ENCODE results near the gene IQCM. TPM values are rescaled to one million over a fixed set of nuclear protein-coding genes. Genes with fewer than 3 reads are reported as not detected.
A peak's percentile ranks its signal among the peaks of the same experiment; 100 is the strongest.

IQCM gene
- total and polyA plus RNA-seq, 2 donors (not counting 1 experiment from before 2014, with no cell fraction given) = not detected

DNA sequence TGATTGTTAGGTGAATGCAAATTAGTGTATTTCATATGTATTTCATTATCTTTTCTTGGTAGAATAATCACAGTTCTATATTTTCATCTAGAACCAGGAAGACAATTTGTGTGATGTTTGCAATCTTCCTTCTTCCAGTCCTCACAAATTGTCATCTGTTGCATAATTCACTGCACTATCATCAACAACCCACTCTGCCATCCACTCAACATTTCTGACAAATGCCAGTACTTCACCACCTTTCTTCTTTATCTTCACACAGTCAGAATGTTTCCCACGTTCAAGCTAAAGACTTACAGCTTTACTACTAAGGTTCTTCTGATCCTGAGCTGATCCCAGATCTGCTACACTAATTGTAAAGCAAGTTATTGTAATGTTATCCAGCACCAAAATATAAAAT is 107.8 kb downstream of the IQCM start:
- H3K9ac ChIP-seq (ENCODE audit: insufficient read depth, low read length) = no peak overlapping the region
- no peak overlapping the region for H3K27ac ChIP-seq (ENCODE audit: insufficient read depth, low read length)
- H3K4me1 ChIP-seq (ENCODE audit: control insufficient read depth, extremely low read depth, insufficient read depth, low read length) = no peaks in the 10 kb centered on the region
- no peak overlapping the region for H3K4me3 ChIP-seq (replicated peaks in 1 of 4; ENCODE audit: control extremely low read depth in 1 of 4, insufficient read depth in 1 of 4, low read depth in 3 of 4, low read length in 4 of 4)
- no peak overlapping the region for H3K4me2 ChIP-seq (ENCODE audit: extremely low read depth, insufficient read depth, low read length)
- H3K36me3 ChIP-seq (ENCODE audit: control insufficient read depth, insufficient read depth, low read length) = no peaks in the 10 kb centered on the region
- H3K27me3 ChIP-seq (ENCODE audit: control insufficient read depth, insufficient read depth, low read length) = no peaks in the 10 kb centered on the region
- H4K20me1 ChIP-seq (ENCODE audit: control insufficient read depth, extremely low read depth, insufficient read depth, low read length) = no peaks in the 10 kb centered on the region
- no peak for DNase-seq (ENCODE audit: low read depth in 2 of 2)
- no peak for TF ChIP-seq EZH2 (IDR thresholded peaks at IDR 0.05; ENCODE audit: low read length, missing control alignments)
- TF ChIP-seq, protein P1, sequence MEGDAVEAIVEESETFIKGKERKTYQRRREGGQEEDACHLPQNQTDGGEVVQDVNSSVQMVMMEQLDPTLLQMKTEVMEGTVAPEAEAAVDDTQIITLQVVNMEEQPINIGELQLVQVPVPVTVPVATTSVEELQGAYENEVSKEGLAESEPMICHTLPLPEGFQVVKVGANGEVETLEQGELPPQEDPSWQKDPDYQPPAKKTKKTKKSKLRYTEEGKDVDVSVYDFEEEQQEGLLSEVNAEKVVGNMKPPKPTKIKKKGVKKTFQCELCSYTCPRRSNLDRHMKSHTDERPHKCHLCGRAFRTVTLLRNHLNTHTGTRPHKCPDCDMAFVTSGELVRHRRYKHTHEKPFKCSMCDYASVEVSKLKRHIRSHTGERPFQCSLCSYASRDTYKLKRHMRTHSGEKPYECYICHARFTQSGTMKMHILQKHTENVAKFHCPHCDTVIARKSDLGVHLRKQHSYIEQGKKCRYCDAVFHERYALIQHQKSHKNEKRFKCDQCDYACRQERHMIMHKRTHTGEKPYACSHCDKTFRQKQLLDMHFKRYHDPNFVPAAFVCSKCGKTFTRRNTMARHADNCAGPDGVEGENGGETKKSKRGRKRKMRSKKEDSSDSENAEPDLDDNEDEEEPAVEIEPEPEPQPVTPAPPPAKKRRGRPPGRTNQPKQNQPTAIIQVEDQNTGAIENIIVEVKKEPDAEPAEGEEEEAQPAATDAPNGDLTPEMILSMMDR (conservative IDR thresholded peaks at IDR 0.05 in 1 of 2, IDR thresholded peaks at IDR 0.05 in 1 of 2; ENCODE audit: low read depth in 1 of 2, low read length in 2 of 2) = no peak
- H3K79me2 ChIP-seq (ENCODE audit: control insufficient read depth, insufficient read depth, low read length) = no peaks in the 10 kb centered on the region
- no peak overlapping the region for H2AFZ ChIP-seq (ENCODE audit: low read length)
- no peaks in the 10 kb centered on the region for H3K9me3 ChIP-seq (ENCODE audit: control insufficient read depth, insufficient read depth, low read depth, low read length)

DNA sequence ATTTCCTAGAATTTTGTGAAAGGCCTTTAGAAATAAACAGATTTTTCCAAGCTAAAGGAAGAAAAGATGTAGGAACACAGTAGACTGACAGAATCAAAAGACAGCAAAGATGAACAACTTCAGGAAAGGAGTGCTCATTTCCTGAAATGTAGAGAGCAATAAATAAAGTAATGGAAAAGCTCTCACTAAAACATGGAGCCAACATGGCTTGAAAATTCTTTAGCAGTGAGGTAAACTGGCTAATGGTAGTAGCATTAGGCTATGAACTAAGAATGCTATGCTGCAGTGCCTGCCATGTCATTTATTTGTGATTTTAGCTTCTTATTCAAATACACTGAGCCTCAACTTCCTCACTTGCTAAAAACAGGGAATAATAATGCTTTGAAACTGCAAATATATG is 108.7 kb downstream of the IQCM start:
- H4K20me1 ChIP-seq (ENCODE audit: control insufficient read depth, extremely low read depth, insufficient read depth, low read length) = no peaks in the 10 kb centered on the region
- H3K36me3 ChIP-seq (ENCODE audit: control insufficient read depth, insufficient read depth, low read length) = no peaks in the 10 kb centered on the region
- TF ChIP-seq EZH2 (IDR thresholded peaks at IDR 0.05; ENCODE audit: low read length, missing control alignments) = no peak
- TF ChIP-seq, protein P1 (conservative IDR thresholded peaks at IDR 0.05 in 1 of 2, IDR thresholded peaks at IDR 0.05 in 1 of 2; ENCODE audit: low read depth in 1 of 2, low read length in 2 of 2) = no peak
- H3K9ac ChIP-seq (ENCODE audit: insufficient read depth, low read length) = no peak overlapping the region
- DNase-seq (ENCODE audit: low read depth in 2 of 2) = peak; percentile 27 to 82
- H3K4me2 ChIP-seq (ENCODE audit: extremely low read depth, insufficient read depth, low read length) = no peak overlapping the region
- H3K27me3 ChIP-seq (ENCODE audit: control insufficient read depth, insufficient read depth, low read length) = no peaks in the 10 kb centered on the region
- H3K9me3 ChIP-seq (ENCODE audit: control insufficient read depth, insufficient read depth, low read depth, low read length) = no peaks in the 10 kb centered on the region
- H3K4me1 ChIP-seq (ENCODE audit: control insufficient read depth, extremely low read depth, insufficient read depth, low read length) = no peaks in the 10 kb centered on the region
- no peak overlapping the region for H3K4me3 ChIP-seq (replicated peaks in 1 of 4; ENCODE audit: control extremely low read depth in 1 of 4, insufficient read depth in 1 of 4, low read depth in 3 of 4, low read length in 4 of 4)
- H3K27ac ChIP-seq (ENCODE audit: insufficient read depth, low read length) = no peak overlapping the region
- no peak overlapping the region for H2AFZ ChIP-seq (ENCODE audit: low read length)
- H3K79me2 ChIP-seq (ENCODE audit: control insufficient read depth, insufficient read depth, low read length) = no peaks in the 10 kb centered on the region

DNA sequence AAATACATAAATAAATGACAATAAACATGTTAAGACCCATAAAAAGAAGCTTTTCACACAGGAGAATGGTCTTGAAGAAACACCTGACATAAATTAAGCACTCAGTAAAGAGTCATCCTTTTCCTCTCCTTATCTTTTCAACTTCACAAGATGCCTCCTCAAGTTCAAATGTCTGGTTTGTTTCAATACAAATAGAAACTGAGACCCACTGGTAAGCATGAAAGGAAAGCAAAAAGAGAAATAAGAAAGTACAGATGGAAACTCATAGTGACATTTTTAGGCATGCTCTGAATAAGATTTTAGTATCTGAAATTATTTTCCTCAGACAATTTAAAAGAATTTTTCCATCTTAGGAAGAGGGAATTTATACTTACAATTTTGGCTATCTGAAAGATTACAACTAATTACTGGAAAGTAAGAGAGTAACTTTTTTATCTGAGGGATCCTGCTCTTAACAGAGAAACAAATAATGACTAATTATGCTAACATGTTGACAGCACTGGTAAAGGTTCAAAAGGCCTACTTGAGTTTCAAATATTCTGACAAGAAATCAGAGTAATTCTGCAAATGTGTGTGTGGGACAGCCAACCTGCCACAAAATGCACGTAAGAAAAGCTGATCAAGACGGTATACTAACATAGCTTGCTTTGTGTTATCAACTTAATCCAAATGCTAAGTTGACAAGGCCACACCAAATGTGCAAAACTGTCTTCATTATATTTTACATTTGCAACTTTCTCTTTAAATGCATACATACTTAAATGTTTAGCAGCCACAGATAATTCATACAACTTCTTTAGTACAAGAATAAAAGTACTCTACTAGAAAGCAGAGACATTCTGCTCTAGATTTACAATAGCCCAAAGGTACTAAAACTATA is 113.0 kb downstream of the IQCM start:
- H3K4me2 ChIP-seq (ENCODE audit: extremely low read depth, insufficient read depth, low read length) = no peak overlapping the region
- H3K4me1 ChIP-seq (ENCODE audit: control insufficient read depth, extremely low read depth, insufficient read depth, low read length) = no peaks in the 10 kb centered on the region
- TF ChIP-seq, protein P1 (conservative IDR thresholded peaks at IDR 0.05 in 1 of 2, IDR thresholded peaks at IDR 0.05 in 1 of 2; ENCODE audit: low read depth in 1 of 2, low read length in 2 of 2) = no peak

More for the DNA sequence above, 113.0 kb downstream of the IQCM start:
- no peaks in the 10 kb centered on the region for H3K79me2 ChIP-seq (ENCODE audit: control insufficient read depth, insufficient read depth, low read length)
- H3K27me3 ChIP-seq (ENCODE audit: control insufficient read depth, insufficient read depth, low read length) = no peaks in the 10 kb centered on the region
- no peaks in the 10 kb centered on the region for H4K20me1 ChIP-seq (ENCODE audit: control insufficient read depth, extremely low read depth, insufficient read depth, low read length)
- H3K9me3 ChIP-seq (ENCODE audit: control insufficient read depth, insufficient read depth, low read depth, low read length) = no peaks in the 10 kb centered on the region
- no peak for DNase-seq (ENCODE audit: low read depth in 2 of 2)
- no peak overlapping the region for H3K9ac ChIP-seq (ENCODE audit: insufficient read depth, low read length)
- no peak overlapping the region for H2AFZ ChIP-seq (ENCODE audit: low read length)
- H3K36me3 ChIP-seq (ENCODE audit: control insufficient read depth, insufficient read depth, low read length) = no peaks in the 10 kb centered on the region
- H3K4me3 ChIP-seq (replicated peaks in 1 of 4; ENCODE audit: control extremely low read depth in 1 of 4, insufficient read depth in 1 of 4, low read depth in 3 of 4, low read length in 4 of 4) = no peak overlapping the region
- H3K27ac ChIP-seq (ENCODE audit: insufficient read depth, low read length) = no peak overlapping the region
